ENCODE measurements around the gene NPM1.

The NPM1 gene

GRCh38 chr5:171420431-171421241, 33.0 kb downstream of the NPM1 start:
- H3K4me3 Mint-ChIP-seq, result peak overlapping the region; percentile 67 to 77
- no peak for ATAC-seq (replicated peaks)
- H3K9me3 Mint-ChIP-seq, result no peaks in the 10 kb centered on the region
- peaks cover 18 to 45% of the 10 kb centered on the region in 2 donors for H3K27me3 Mint-ChIP-seq
- no peak overlapping the region for H3K27ac Mint-ChIP-seq
- peaks cover 18% of the 10 kb centered on the region for H3K36me3 Mint-ChIP-seq (ENCODE audit: insufficient read depth)
- H3K4me1 Mint-ChIP-seq (ENCODE audit: low read depth in 2 of 2), result peaks cover 5 to 6% of the 10 kb centered on the region in 2 donors
- no peak for DNase-seq

- peaks cover 18 to 45% of the 10 kb centered on the region in 2 donors for H3K27me3 Mint-ChIP-seq
- H3K27ac Mint-ChIP-seq, result no peak overlapping the region
- peaks cover 12% of the 10 kb centered on the region for H3K36me3 Mint-ChIP-seq (ENCODE audit: insufficient read depth)
- no peak for ATAC-seq (replicated peaks)
- H3K4me1 Mint-ChIP-seq (ENCODE audit: low read depth in 2 of 2), result peaks cover 5 to 6% of the 10 kb centered on the region in 2 donors
- H3K4me3 Mint-ChIP-seq, result peak overlapping the region; percentile 34 to 77
- no peak for DNase-seq
- no peaks in the 10 kb centered on the region for H3K9me3 Mint-ChIP-seq
These were observed 33.9 kb downstream of the NPM1 start for GRCh38 chr5:171421331-171422262.

GRCh38 chr5:171422495-171422894, 34.8 kb downstream of the NPM1 start:
- H3K36me3 Mint-ChIP-seq (ENCODE audit: insufficient read depth), result peaks cover 12% of the 10 kb centered on the region
- peaks cover 18 to 45% of the 10 kb centered on the region in 2 donors for H3K27me3 Mint-ChIP-seq
- H3K27ac Mint-ChIP-seq, result no peak overlapping the region
- ATAC-seq (replicated peaks), result no peak
- H3K4me1 Mint-ChIP-seq (ENCODE audit: low read depth in 2 of 2), result peaks cover 5 to 6% of the 10 kb centered on the region in 2 donors
- DNase-seq, result no peak
- H3K9me3 Mint-ChIP-seq, result no peaks in the 10 kb centered on the region
- no peak overlapping the region for H3K4me3 Mint-ChIP-seq

GRCh38 chr5:171422902-171423663, 35.4 kb downstream of the NPM1 start:
- Mint-ChIP-seq H3K4me3 (no peak overlapping the region), H3K27me3 (peaks cover 19 to 45% of the 10 kb centered on the region in 2 donors), H3K9me3 (no peaks in the 10 kb centered on the region), H3K4me1 (ENCODE audit: low read depth in 2 of 2) (peaks cover 5 to 6% of the 10 kb centered on the region in 2 donors), H3K36me3 (ENCODE audit: insufficient read depth) (peaks cover 12% of the 10 kb centered on the region), H3K27ac (peak overlapping the region in 1 of 2 donors; percentile 8)
- ATAC-seq (replicated peaks) (no peak), DNase-seq (no peak)

GRCh38 chr5:171424726-171425125, 37.1 kb downstream of the NPM1 start:
- Mint-ChIP-seq H3K9me3 (no peaks in the 10 kb centered on the region), H3K4me1 (ENCODE audit: low read depth in 2 of 2) (peaks cover 0 to 2% of the 10 kb centered on the region in 2 donors), H3K36me3 (ENCODE audit: insufficient read depth) (peaks cover 9% of the 10 kb centered on the region), H3K4me3 (no peak overlapping the region), H3K27me3 (peaks cover 26 to 60% of the 10 kb centered on the region in 2 donors), H3K27ac (no peak overlapping the region)
- DNase-seq (no peak), ATAC-seq (replicated peaks) (no peak)

- ATAC-seq (replicated peaks) (no peak), DNase-seq (no peak)
- Mint-ChIP-seq H3K4me1 (ENCODE audit: low read depth in 2 of 2) (no peaks in the 10 kb centered on the region), H3K27me3 (peaks cover 26 to 58% of the 10 kb centered on the region in 2 donors), H3K4me3 (no peak overlapping the region), H3K9me3 (no peaks in the 10 kb centered on the region), H3K27ac (no peak overlapping the region), H3K36me3 (ENCODE audit: insufficient read depth) (peaks cover 9% of the 10 kb centered on the region)
These were observed 38.1 kb downstream of the NPM1 start for GRCh38 chr5:171425596-171426244.

- no peak overlapping the region for H3K27ac Mint-ChIP-seq
- no peak for ATAC-seq (replicated peaks)
These were observed 38.6 kb downstream of the NPM1 start for GRCh38 chr5:171426266-171426665.

GRCh38 chr5:171426680-171427079, 39.0 kb downstream of the NPM1 start:
- Mint-ChIP-seq H3K27ac (no peak overlapping the region), H3K27me3 (peaks cover 16 to 48% of the 10 kb centered on the region in 2 donors)

More at GRCh38 chr5:171426266-171426665, 38.6 kb downstream of the NPM1 start:
- no peak for DNase-seq
- Mint-ChIP-seq H3K4me3 (no peak overlapping the region), H3K36me3 (ENCODE audit: insufficient read depth) (peaks cover 9% of the 10 kb centered on the region), H3K4me1 (ENCODE audit: low read depth in 2 of 2) (no peaks in the 10 kb centered on the region), H3K9me3 (no peaks in the 10 kb centered on the region), H3K27me3 (peaks cover 20 to 52% of the 10 kb centered on the region in 2 donors)

GRCh38 chr5:171427318-171428167, 39.9 kb downstream of the NPM1 start:
- no peak for ATAC-seq (replicated peaks)
- peaks cover 6% of the 10 kb centered on the region for H3K36me3 Mint-ChIP-seq (ENCODE audit: insufficient read depth)
- peaks cover 14 to 39% of the 10 kb centered on the region in 2 donors for H3K27me3 Mint-ChIP-seq
- no peak for DNase-seq
- H3K4me3 Mint-ChIP-seq, result no peak overlapping the region
- H3K4me1 Mint-ChIP-seq (ENCODE audit: low read depth in 2 of 2), result no peaks in the 10 kb centered on the region
- H3K27ac Mint-ChIP-seq, result no peak overlapping the region
- H3K9me3 Mint-ChIP-seq, result no peaks in the 10 kb centered on the region

More at GRCh38 chr5:171426680-171427079, 39.0 kb downstream of the NPM1 start:
- ATAC-seq (replicated peaks) (no peak), DNase-seq (no peak)
- Mint-ChIP-seq H3K4me1 (ENCODE audit: low read depth in 2 of 2) (no peaks in the 10 kb centered on the region), H3K4me3 (no peak overlapping the region), H3K9me3 (no peaks in the 10 kb centered on the region), H3K36me3 (ENCODE audit: insufficient read depth) (peaks cover 6% of the 10 kb centered on the region)

GRCh38 chr5:171428168-171428696, 40.6 kb downstream of the NPM1 start:
- ATAC-seq (replicated peaks), result no peak
- peaks cover 3% of the 10 kb centered on the region for H3K36me3 Mint-ChIP-seq (ENCODE audit: insufficient read depth)
- peak overlapping the region in 1 of 2 donors; percentile 7 for H3K27ac Mint-ChIP-seq
- DNase-seq, result no peak
- peaks cover 14 to 32% of the 10 kb centered on the region in 2 donors for H3K27me3 Mint-ChIP-seq
- H3K4me3 Mint-ChIP-seq, result no peak overlapping the region
- no peaks in the 10 kb centered on the region for H3K9me3 Mint-ChIP-seq
- no peaks in the 10 kb centered on the region for H3K4me1 Mint-ChIP-seq (ENCODE audit: low read depth in 2 of 2)

- no peaks in the 10 kb centered on the region for H3K9me3 Mint-ChIP-seq
- peak overlapping the region in 1 of 2 donors; percentile 7 for H3K27ac Mint-ChIP-seq
- peaks cover 13 to 25% of the 10 kb centered on the region in 2 donors for H3K27me3 Mint-ChIP-seq
- no peak overlapping the region for H3K4me3 Mint-ChIP-seq
- peaks cover 3% of the 10 kb centered on the region for H3K36me3 Mint-ChIP-seq (ENCODE audit: insufficient read depth)
- ATAC-seq (replicated peaks), result no peak
- no peak for DNase-seq
- no peaks in the 10 kb centered on the region for H3K4me1 Mint-ChIP-seq (ENCODE audit: low read depth in 2 of 2)
These were observed 41.3 kb downstream of the NPM1 start for GRCh38 chr5:171428809-171429542.

Data from effector memory CD8-positive, alpha-beta T cell (primary cell).